Fibroblast of villous mesenchyme (primary cell): ENCODE results near the gene TLR9. TPM values are rescaled to one million over a fixed set of nuclear protein-coding genes. Genes with fewer than 3 reads are reported as not detected.
A peak's percentile ranks its signal among the peaks of the same experiment; 100 is the strongest.
"Not testable (repeated sequence)": the region's sequence is repeated elsewhere in the genome, so short reads cannot be mapped to it uniquely, and the experiment has no call there.

Source experiments
- DNase-seq: peaks from one replicate; pipeline ENCODE4 v3.0.0-alpha.2; 2010; ENCODE audit warnings: low read depth
- H3K4me3 ChIP-seq: 2 replicates; pipeline ENCODE4 v1.5.1; 2011; ENCODE audit warnings: low read depth, mild to moderate bottlenecking, low read length
- total RNA-seq: library from RNA; depleted of rRNA; stranded (reverse); fragments of >200 nt; gene quantifications from 2 replicates; pipeline ENCODE4 v1.2.3, GENCODE V29; 2012
- TF ChIP-seq, protein P1 (sequence below): IDR thresholded peaks from 2 replicates; pipeline ENCODE4 v1.5.1; 2012; ENCODE audit warnings: low read depth, mild to moderate bottlenecking, low read length; ENCODE audit not compliant: insufficient read depth

TLR9 gene
- total RNA-seq, result not detected in 2 replicates

DNA sequence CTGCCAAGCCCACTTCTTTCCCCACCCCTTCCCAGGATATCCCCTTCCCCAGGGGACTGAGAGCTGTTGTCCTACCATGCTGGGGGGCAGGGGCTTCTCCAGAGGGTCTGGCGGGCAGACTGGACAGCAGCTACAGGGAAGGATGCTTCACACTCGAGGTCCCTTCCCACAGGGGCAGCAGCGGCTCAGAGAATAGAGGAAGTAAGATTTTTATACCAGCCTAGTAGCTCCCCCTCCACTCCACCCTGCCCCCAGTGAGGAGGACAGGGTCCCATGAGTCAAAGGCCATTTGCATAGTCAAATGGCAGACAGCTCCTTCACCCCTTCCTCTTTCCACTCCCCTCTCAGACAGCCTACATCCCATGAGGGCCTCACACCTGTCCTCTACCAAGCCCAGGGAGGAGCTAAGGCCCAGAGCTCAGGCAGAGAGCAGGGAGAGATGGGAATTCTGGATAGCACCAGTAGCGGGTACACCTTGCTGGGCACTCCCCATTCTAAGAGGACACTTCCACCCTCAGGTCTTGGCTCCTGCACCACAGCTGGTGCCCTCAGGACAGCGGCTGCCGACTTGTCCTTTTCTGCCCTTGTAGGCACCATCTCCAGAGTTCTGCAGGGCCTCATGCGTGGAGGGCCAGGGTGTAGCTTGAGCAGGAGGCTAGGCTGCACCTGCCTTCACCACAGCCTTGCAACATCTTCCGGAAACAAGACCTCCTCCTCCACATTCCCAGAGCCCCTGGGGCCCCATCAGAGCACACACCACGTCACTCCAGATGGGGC lies at the start of gene TLR9:
TLR9 (minus strand) TSS at position 194 of the 777 bp plus-strand sequence; CDS start at position 78, 116 bp downstream.
- TF ChIP-seq, protein P1, sequence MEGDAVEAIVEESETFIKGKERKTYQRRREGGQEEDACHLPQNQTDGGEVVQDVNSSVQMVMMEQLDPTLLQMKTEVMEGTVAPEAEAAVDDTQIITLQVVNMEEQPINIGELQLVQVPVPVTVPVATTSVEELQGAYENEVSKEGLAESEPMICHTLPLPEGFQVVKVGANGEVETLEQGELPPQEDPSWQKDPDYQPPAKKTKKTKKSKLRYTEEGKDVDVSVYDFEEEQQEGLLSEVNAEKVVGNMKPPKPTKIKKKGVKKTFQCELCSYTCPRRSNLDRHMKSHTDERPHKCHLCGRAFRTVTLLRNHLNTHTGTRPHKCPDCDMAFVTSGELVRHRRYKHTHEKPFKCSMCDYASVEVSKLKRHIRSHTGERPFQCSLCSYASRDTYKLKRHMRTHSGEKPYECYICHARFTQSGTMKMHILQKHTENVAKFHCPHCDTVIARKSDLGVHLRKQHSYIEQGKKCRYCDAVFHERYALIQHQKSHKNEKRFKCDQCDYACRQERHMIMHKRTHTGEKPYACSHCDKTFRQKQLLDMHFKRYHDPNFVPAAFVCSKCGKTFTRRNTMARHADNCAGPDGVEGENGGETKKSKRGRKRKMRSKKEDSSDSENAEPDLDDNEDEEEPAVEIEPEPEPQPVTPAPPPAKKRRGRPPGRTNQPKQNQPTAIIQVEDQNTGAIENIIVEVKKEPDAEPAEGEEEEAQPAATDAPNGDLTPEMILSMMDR, result no peak
- no peak within 1 kb of the TSS for H3K4me3 ChIP-seq
- DNase-seq, result no peak

- not testable (repeated sequence) for DNase-seq, H3K4me3 ChIP-seq
These were observed 49.3 kb upstream of the TLR9 start for GRCh38 chr3:52274781-52275180.

- DNase-seq, result no peak
- H3K4me3 ChIP-seq, result no peak overlapping the region
These were observed 47.4 kb upstream of the TLR9 start for GRCh38 chr3:52272831-52273230.

GRCh38 chr3:52272172-52272571 lies 46.7 kb upstream of the TLR9 start:
- H3K4me3 ChIP-seq, DNase-seq: not testable (repeated sequence)

More at GRCh38 chr3:52272831-52273230, 47.4 kb upstream of the TLR9 start:
- TF ChIP-seq, protein P1, result no peak

- peak; percentile 49 for DNase-seq
- TF ChIP-seq, protein P1, result no peak
- H3K4me3 ChIP-seq, result no peak overlapping the region
These were observed 44.9 kb upstream of the TLR9 start for GRCh38 chr3:52270252-52270754.

DNA sequence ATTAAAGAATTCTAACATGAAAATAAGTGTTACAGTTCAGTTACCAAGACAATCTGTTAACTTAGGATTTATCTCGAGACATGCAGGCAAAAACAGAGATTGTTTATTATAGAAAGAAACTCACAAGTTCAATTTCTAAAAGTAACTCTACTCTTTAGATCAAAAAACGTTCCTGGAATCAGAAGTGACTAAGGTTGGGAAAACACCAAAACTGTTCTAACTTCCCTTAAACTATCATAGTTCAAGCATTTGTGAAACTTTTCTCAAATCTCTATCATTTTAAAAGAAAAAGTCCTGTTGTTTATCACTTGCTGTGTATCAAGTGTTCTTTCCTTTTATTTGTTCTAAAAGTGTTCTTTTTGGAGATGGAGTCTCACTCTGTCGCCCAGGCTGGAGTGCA lies 44.3 kb upstream of the TLR9 start:
- TF ChIP-seq, protein P1, result no peak
- no peak overlapping the region for H3K4me3 ChIP-seq
- DNase-seq, result no peak

DNA sequence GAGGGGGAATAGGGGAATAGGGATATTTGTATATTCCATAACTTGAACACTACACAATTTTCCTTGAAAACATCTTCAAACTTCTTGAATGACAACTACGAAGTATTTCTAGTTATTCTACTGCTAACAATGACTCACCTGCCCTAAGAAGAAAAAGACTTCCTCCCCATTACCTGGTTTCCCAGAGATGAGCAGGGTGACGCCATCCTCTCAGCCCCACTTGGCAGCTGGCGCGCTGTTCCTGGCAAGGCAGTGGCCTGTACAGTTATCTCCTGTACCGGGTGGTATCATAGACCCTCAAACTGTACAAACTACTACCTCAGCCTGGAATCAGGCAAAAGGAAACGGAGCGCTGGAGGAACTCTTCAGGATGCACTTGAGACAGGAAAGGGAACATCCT lies 42.6 kb upstream of the TLR9 start:
- TF ChIP-seq, protein P1, result no peak
- no peak overlapping the region for H3K4me3 ChIP-seq
- DNase-seq, result no peak

DNA sequence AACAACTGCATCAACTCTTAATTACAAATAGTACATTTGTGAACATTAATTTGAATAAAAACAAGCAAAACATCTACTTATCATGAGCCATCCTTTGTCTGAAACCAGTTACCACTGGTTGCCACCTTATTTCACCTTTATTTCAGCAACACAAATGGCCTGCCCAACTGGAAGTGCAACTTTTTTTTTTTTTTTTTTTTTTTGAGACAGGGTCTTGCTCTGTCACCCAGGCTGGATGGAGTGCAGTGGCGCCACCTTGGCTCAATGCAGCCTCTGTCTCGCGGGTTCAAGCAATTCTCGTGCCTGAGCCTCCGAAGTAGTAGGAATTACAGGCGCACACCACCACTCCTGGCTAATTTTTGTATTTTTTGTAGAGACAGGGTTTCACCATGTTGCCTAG lies 39.9 kb upstream of the TLR9 start:
- TF ChIP-seq, protein P1, result no peak
- H3K4me3 ChIP-seq, result no peak overlapping the region
- no peak for DNase-seq
